HTR-8/SVneo (cell line): ENCODE data around the gene AP3S1.

ENCODE experiments used
- DNase-seq: peaks from one replicate; pipeline ENCODE4 v3.0.0; 2011; ENCODE audit warnings: low spot score, mixed read lengths; ENCODE audit not compliant: insufficient read length
- FAIRE-seq: peaks from 2 replicates; lab custom pipeline; 2011; peaks lifted over from hg19 to GRCh38; lab: Jason Lieb, UNC

The AP3S1 gene

DNA sequence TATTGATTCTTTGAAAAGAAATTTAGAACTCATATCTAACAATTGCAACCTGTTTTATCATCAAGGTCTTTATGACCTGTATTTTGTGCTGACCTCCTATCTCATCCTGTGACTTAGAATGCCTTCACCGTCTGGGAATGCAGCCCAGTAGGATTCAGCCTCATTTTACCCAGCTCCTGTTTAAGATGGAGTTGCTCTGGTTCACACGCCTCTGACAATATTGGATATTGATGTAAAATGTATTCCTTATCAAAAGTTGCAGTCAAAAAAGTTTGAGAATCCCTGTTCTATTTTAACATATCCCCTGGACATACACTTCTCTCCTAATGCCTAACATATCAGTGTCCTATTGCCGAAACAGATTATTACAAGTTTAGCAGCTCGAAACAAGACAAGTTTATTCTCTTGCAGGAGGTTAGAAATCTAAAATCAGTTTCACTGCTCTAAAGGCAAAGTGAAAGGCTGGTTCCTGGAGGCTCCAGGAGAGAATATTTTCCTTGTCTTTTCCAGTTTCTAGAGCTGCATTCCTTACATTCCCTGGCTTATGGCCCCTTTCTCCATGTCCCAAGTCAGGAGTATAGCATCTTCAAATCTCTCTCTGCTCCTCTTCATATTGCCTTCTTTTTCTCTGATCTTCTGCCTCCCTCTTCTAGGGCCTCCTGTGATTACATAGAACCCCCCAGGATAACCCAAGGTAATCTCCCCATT, 89.0 kb downstream of the AP3S1 start:
- no peak for FAIRE-seq
- DNase-seq, result no peak

DNA sequence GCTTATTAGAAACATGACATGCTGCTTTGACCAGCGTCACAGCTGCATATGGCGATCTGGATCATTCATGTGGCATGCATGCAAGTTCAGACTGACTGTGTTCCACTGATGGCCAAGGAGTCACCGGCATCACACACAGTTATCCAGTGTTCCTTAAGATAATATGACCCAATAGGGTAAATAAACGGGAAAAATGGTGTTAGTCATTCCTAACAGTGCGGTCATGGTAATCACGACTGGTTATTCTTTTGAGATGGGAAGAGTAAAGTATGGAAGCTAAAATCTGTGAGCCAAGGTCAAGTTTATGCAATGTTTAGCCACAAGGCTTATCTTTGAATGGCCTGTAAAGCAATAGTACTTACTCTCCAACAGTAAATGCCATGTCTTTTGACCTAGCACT, 91.3 kb downstream of the AP3S1 start:
- FAIRE-seq, result no peak
- no peak for DNase-seq

DNA sequence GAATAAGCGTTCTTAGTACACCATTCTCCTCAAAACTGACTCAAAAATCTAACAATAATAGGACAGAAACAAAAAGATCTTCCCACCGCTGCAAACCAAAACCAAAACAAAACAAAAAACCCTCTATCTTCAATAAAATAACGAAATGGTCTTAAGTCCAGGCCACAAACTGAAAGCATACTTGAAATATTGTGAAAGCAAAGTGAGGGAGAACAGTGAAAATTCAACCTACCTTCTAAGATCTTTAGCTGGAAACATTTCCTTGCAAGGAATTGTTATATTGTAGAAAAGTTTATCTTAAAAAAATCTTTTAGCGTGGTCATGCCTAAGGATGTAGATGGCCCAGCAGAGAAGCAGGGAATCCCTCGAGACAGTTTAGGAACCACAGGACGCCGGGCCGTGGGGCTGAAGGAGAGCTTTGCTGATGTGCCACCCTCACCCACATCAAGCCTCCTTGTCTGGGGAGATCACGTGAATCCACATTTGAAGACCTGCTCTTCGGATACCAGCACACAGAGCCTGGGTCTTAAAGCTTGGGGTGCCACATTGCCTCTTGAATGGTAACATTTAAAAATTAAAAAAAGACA, 92.7 kb downstream of the AP3S1 start:
- no peak for FAIRE-seq
- DNase-seq, result no peak

DNA sequence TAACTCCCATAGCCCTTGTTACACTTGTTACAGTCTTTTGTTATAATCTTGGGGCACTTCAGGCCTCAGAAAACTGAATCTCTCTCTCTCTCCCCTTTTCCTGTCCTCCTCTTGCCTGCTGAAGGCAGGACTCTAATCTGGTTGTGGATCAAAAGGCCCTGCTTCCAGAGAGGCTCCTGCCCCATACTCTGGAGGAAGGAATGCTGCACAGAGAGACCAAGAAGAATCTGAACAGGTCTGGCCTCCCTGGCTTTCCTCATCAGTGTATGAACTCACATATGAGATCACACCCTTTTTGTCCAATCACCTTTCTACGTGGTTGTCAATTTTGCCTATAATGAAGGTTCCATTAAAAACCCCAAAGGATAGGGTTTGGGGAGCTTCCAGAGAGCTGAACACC, 94.3 kb downstream of the AP3S1 start:
- no peak for FAIRE-seq

DNA sequence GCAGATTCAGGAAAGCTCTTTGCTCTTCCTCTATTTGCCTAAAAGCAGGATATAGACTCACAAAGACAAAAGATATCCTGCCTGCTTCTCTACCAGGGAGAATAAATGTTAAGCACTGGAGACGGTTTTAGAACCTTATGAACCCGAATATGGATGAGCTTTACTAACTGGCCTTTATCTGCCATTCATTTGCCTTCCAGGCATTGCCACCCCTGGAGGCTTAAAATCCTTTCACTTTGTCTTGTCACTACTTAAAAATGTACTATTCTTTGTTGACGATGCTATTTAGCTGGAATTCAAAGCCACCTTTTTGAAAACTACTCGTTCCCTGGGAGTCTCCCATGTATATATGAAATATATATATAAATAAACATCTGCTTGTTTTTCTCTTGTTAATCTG, 97.3 kb downstream of the AP3S1 start:
- FAIRE-seq, result no peak
- no peak for DNase-seq

More for the DNA sequence above, 94.3 kb downstream of the AP3S1 start:
- no peak for DNase-seq

DNA sequence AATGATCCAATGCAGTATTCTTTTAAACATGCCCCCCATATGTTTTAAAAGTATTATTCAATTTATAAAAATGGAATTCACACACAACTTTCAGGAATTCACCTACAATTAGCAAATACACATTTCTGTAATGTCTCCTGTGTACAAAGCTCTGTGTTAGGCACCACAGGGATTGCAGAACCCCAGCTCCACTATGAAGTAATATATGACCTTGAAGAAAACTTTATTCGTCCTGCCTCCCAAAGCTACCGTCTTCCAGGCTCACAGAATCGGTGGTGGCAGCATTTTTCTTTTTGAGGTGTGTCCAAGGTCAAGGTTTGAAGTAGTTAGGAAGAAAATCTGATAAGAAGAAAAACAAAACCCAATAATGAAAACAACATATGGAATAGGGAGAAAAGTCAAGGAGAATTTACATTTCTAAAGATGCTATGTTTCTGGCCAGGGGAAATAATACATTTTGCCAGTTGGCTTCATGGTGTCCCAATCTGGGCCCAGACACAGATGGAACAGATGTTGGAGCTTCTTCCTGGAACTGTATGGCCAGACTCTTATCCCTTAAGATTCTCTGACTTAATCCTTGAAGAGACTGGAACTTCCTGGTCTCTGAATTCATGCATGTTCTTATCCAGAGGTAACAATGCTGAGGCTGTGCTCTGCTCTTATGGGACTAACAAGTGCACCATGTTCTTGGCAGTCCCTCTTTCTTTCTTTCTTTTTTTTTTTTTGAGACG, 98.5 kb downstream of the AP3S1 start:
- no peak for DNase-seq
- FAIRE-seq, result no peak

DNA sequence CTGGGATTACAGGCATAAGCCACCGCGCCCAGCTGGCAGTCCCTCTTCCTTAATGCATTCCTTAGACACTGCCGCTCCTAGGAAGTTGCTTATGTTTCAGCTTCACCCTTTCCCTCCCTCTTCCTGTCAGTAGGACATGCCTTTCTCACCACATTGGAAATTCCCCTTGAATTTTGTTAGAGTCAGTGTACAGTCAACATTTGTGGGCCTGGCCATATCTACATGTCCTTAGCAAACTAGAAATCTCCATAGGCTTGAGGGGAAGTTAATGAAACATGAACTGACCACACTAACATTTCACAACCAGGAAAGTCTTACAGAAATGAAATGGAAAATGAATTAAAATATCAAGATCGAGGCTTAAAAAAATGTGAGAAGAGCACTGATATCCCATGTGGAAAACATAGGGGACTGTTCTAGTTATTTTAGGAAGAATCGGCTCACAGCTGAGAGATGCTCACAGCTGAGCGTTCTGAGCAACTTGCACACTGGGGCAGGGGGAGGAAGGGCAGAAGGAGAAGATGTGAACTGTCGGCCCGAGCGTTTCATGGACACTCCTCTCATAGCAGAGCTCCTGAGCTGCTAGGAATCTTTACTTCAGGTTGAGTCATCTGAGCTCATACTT, 99.4 kb downstream of the AP3S1 start:
- FAIRE-seq (peak; percentile 51), DNase-seq (peak; percentile 84)

DNA sequence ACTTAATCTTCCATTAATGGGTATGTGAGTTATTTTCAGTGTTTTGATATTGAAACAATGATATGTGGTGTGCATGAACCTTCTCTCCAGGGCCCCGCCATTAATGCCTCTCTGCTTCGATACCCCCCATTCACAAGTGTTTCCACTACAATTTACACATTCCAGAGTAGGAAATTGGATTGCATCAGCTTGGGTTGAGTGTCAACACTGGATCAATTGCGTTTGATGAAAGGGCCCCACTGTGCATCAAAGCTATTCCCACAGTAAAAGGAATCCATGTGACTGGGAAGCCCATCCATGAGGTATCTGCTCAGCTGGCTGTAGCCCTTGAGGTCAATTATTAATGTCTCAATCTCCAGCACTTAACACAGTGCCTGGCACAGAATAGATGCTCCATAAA, 102.8 kb downstream of the AP3S1 start:
- no peak for FAIRE-seq
- DNase-seq, result no peak

DNA sequence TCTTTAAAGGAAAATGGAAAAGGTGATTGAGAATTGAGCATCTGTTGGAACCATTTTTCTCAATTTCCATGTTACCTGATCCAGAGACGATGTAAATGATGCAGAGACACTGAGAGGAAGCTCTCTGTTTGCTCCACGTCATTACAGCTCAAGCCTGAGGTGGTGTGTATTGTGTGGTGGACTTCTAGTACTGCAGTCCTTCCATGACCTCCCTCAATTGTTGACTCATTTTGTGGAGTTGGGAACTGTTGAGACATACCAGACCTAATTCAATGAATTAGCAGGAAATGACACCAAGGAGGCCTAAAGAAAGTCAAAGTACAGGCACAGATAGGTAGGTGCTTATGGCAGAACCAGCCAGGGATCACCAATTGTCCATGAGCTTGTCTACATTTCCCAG, 104.9 kb downstream of the AP3S1 start:
- no peak for DNase-seq
- no peak for FAIRE-seq

DNA sequence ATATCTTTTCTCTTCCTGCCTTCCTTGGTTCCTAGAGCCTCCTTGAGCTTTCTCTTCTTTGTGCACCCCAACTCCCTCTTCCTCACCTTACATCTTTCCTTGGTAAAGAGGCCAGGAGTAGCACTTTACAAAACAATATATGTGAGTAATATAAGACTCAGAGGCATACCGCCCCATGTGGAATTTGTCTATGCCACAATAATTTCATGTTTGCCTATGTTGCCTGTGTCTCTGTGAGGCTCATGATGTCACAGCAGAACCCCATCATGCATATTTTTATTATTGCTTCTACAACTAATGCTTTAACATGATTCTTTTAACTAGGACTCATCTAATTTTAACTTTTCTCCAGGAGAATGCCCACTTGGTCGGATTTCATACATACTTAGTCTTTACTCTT, 105.5 kb downstream of the AP3S1 start:
- FAIRE-seq (no peak), DNase-seq (no peak)

DNA sequence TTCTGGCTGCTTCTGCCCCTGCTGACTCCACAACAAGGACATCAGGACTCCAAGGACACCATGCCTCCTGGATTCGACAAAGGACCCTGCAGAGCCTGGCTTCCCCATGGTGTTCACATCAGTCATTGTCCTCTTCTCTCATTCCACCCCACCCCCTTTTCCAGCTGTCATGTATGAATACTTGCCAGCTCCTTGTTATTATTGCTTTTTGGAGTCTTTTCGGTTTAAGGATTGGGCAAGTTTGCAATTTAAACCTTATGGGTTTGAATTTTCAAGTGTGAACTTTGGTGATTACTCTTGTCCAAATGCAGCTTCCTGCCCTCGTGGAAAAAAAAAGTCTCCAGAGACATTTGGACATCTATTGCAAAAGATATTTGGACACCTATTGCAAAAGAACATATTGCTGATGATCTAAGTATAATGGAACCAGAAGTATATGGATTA, 106.4 kb downstream of the AP3S1 start:
- DNase-seq (no peak), FAIRE-seq (no peak)

DNA sequence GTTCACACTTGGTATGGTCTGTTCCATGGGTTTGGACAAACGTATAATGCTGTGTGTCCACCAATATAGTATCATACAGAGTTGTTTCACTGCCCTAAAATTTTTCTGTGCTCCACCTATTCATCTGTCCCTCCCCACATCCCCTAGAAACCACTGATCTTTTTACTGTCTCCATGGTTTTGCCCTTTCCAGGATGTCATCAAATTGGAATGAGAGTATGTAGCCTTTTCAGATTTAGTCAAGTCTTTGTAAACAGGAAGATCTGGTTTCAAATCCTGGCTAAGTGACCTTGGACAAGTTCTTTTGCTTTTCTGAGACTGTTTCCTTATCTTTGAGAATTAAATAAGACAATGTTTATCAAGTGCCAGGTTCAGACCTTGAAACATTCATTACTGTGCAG, 107.4 kb downstream of the AP3S1 start:
- DNase-seq (no peak), FAIRE-seq (no peak)

DNA sequence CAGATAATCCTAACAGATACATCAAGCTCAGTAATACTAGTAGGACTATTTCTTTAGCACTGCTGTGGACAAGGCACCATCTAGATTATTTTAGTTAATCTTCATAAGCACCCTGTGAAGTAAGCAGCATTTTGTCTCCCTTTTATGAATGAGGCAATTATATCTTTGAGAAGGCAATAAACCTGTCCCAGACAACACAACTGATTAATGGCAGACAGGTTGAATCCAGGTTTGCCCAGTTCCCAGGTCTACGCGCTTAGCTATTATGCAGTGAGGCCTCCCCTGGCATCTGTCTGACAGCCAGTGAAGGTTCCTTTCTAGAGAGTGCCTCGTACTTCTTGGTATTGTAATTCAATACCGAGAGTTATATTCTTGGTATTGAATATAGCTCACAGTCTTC, 110.9 kb downstream of the AP3S1 start:
- FAIRE-seq (no peak), DNase-seq (no peak)

DNA sequence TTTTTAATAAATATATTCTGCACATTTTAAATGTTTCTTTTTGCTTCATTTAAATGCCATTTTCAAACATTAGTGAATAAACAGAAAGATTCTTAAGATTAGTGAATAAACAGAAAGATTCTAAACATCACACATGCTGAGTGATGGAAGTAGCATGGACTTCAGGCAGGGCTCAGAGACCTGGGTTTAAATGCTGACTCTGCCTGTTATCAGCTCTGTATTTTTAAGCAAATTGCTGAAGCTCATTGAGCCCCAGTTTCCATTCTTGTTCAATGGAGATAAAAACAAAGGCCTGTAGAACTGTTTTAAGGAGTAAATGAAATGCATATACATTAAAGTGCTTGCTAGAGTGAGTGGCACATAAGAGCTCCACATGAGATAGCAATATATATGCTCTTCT, 112.4 kb downstream of the AP3S1 start:
- DNase-seq (no peak), FAIRE-seq (no peak)

DNA sequence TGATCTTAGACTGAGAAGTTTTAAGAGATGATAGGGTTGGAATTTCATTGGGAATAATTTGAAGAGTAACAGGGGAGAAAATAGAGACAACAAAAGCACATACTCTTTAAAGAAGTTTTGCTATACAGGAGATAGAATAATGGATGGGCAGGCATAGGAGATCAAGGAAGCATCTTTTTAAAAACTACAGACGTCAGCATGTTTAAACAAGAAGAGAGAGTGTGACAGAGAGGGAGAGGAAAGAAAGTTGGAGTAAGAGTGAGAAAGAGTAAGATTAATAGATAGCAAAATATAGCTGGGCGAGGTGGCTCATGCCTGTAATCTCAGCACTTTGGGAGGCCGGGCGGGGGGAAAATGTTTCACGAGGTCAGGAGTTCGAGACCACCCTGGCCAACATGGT, 115.2 kb downstream of the AP3S1 start:
- DNase-seq (no peak), FAIRE-seq (no peak)

DNA sequence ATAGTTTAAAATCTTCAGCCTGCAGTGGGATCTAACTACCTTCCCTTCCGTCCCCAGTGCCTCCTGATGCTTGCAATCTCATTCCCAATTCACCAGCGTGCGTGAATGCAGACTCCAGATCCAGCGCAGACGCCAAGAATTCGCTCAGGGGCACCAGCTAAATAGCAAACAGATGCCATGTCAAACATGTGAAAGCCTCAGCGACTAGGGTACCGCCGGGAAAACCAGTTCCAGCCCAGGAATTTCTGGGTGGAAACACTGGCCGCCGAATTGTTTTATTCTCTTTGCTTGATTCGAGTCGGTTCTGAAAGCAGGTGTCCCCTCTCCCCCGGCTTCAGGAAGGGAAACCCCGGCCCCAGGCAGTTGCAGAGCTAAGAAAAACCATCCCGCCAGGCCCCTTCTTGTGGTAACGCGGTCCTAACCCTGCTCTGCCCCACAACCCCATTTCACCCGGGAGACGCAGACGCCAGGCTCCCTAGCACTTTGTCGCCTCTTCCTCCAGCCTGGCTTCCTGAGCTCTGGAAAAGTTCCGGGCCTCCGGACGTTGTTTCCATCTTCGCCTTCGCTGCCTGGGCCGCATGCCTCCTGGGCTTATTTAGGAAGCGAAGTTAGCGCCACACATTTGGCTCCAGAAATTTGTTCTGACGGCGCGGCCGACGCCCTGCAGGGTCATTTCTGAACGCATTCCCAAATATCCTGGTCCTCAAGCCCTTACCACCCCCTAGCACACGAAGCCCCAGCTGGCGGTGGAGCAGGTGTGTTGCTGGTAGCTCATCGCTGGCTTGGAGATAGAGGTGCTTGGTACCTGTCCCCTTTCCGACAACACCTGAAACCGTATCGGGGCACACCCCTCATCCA, 119.9 kb downstream of the AP3S1 start:
- DNase-seq (no peak), FAIRE-seq (no peak)

DNA sequence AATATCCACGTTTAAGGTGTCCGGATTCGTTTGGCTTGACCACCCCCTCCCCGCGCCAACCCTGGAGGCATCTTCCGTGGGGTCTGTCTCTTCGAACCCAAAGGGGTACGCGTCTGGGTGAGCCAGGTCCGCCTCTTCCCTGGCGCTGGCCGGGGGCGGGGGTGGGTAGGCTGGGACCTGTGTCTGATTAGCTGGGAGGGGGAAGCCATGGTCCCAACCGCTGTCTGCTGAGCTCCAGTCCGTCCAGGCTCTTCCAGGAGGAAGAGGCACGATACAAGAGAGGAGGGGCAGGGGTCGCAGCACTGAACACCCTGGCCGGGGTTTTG, 120.5 kb downstream of the AP3S1 start, which contains the start of gene LVRN:
LVRN (plus strand) TSS at position 237 of the 326 bp plus-strand sequence. CDS start 143 bp downstream, outside the sequence.
- DNase-seq, result no peak
- FAIRE-seq, result no peak

DNA sequence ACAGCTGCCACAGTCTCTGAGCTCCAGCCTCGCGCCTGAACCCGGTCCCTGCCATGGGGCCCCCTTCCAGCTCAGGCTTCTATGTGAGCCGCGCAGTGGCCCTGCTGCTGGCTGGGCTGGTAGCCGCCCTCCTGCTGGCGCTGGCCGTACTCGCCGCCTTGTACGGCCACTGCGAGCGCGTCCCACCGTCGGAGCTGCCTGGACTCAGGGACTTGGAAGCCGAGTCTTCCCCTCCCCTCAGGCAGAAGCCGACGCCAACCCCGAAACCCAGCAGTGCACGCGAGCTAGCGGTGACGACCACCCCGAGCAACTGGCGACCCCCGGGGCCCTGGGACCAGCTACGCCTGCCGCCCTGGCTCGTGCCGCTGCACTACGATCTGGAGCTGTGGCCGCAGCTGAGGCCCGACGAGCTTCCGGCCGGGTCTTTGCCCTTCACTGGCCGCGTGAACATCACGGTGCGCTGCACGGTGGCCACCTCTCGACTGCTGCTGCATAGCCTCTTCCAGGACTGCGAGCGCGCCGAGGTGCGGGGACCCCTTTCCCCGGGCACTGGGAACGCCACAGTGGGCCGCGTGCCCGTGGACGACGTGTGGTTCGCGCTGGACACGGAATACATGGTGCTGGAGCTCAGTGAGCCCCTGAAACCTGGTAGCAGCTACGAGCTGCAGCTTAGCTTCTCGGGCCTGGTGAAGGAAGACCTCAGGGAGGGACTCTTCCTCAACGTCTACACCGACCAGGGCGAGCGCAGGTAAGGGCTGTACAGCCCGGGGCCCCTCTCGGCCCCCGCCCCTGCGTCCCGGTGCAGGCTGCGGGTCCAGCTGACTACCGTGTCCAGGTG, 121.0 kb downstream of the AP3S1 start:
- no peak for FAIRE-seq

DNA sequence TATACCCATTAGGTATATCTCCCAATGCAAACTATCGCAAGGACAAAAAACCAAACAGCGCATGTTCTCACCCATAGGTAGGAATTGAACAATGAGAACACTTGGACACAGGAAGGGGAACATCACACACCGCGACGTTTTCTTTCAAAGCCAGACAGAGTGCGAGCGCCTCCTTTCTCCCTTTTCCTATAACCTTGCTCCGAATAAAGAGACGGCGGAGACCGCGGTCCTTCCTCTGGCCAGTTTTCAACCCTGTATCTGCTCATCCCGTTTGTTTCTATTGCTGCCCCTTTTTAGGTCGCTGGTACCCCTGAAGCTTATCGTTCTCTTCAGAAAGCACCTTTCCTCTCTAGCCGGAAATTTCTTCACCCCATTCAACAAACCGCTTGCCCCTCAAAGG, 121.8 kb downstream of the AP3S1 start:
- DNase-seq, result no peak
- no peak for FAIRE-seq

More for the DNA sequence above, 121.0 kb downstream of the AP3S1 start:
- no peak for DNase-seq
